Subcutaneous preadipocyte (primary cell): ENCODE measurements around the gene WIPF2. TPM values are rescaled to one million over a fixed set of nuclear protein-coding genes. Genes with fewer than 3 reads are reported as not detected.

Experiments
- small RNA-seq: library from RNA; depleted of rRNA; stranded (forward); fragments of <200 nt; gene quantifications from one replicate; pipeline ENCODE3, GENCODE V24; 2012
- total RNA-seq: library from RNA; depleted of rRNA; stranded (reverse); fragments of >200 nt; gene quantifications from 2 replicates; pipeline ENCODE4 v1.2.3, GENCODE V29; 2012

The WIPF2 gene
- total RNA-seq: 5.5 and 6.6 TPM in 2 replicates

GRCh38 chr17:40218740-40219593 is at the start of gene WIPF2:
Gene WIPF2, plus strand, starts transcription at chr17:40219304. Its CDS starts 37,156 bp downstream, at chr17:40256460.

DNA sequence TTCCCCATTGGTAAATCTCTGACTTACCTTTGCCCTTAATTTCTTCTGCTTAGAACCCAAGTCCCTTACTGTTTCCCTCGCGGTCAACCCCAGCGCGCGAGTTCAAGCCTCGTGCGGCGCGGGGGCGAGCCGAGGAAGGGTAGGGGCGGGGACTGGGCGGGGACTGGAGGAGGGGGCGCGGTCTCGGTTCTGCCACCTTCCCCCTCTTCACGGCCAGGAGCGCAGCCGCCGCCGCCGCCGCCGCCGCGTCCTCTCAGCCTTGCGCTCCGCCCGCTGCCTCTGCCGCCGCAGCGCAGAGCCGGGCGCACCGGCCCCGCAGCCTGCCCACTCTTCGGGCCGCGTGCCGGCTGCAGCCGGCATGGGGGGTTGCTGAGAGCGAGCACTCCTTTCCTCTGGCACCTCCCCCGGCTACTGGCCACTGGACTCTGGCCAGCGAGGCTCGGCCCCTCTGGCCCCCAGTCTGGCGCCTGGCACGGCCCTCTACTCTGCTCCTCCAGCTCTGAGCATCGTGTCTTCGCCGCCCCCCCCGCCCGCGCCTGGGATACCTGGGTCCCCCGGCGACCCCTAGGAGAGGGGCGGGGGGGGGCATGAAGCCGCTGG is 41.7 kb upstream of the WIPF2 start, which contains the start of gene RAPGEFL1:
RAPGEFL1 (plus strand) TSS at position 196 of the 600 bp plus-strand sequence; CDS start at position 588, 392 bp downstream.

GRCh38 chr17:40287494-40288369 is 68.6 kb downstream of the WIPF2 start, which contains the start of gene CDC6:
Gene CDC6, plus strand, starts transcription at chr17:40287879. Its CDS starts 1,542 bp downstream, at chr17:40289421.

GRCh38 chr17:40309031-40309948 is 90.2 kb downstream of the WIPF2 start, which contains the start of gene RARA:
Gene RARA, plus strand, starts transcription at chr17:40309180. Its CDS starts 22,039 bp downstream, at chr17:40331219.

Small RNA genes lying within 50 kb of the gene (small RNA-seq; reads per million reads assigned to genes)
- gene MIR6867: not detected

Other genes starting within 250 kb of the WIPF2 start
- gene PSMD3, start 238.5 kb upstream of the WIPF2 start, total RNA-seq: 121 and 155 TPM in 2 replicates
- gene CSF3, start 203.9 kb upstream of the WIPF2 start, total RNA-seq: 2.9 and 10.2 TPM in 2 replicates
- gene MED24, start 164.9 kb upstream of the WIPF2 start, total RNA-seq: 54.2 and 57.0 TPM in 2 replicates
- 20.2 and 21.5 TPM in 2 replicates for gene THRA, start 156.3 kb upstream of the WIPF2 start, total RNA-seq
- gene NR1D1, start 118.7 kb upstream of the WIPF2 start, total RNA-seq: 2.6 and 3.1 TPM in 2 replicates
- 51.8 and 70.6 TPM in 2 replicates for gene MSL1, start 97.3 kb upstream of the WIPF2 start, total RNA-seq
- 40.4 and 49.1 TPM in 2 replicates for gene CASC3, start 78.8 kb upstream of the WIPF2 start, total RNA-seq
- gene RAPGEFL1, start 41.8 kb upstream of the WIPF2 start, total RNA-seq: 1.8 and 2.3 TPM in 2 replicates
- 16.9 and 39.5 TPM in 2 replicates for gene CDC6, start 68.6 kb downstream of the WIPF2 start, total RNA-seq
- gene RARA, start 89.9 kb downstream of the WIPF2 start, total RNA-seq: 11.0 and 13.3 TPM in 2 replicates
- gene GJD3, start 145.4 kb downstream of the WIPF2 start, total RNA-seq: 0.39 TPM in 1 of 2 replicates, not detected in the other
- 90.4 and 113 TPM in 2 replicates for gene TOP2A, start 198.6 kb downstream of the WIPF2 start, total RNA-seq
- 146 and 153 TPM in 2 replicates for gene IGFBP4, start 224.1 kb downstream of the WIPF2 start, total RNA-seq